Duodenal mucosa (tissue), 2 donors: Measurements from ENCODE around the gene TBC1D20.
"Not testable (repeated sequence)": the region's sequence is repeated elsewhere in the genome, so short reads cannot be mapped to it uniquely, and the experiment has no call there.

Experiments
- H3K27ac ChIP-seq: one replicate; pipeline ENCODE4 v1.7.0; 2013; ENCODE audit warnings: low read depth, low read length
- H3K27me3 ChIP-seq, 2 donors: one replicate each; pipeline ENCODE4 v1.7.0; 2013; ENCODE audit warnings: low read length in 2 of 2, control low read depth in 1 of 2; ENCODE audit not compliant: insufficient read depth in 2 of 2, control insufficient read depth in 1 of 2
- H3K36me3 ChIP-seq, 2 donors: one replicate each; pipeline ENCODE4 v1.7.0; 2013; ENCODE audit warnings: low read length in 2 of 2, control low read depth in 1 of 2; ENCODE audit not compliant: insufficient read depth in 2 of 2, control insufficient read depth in 1 of 2
- H3K4me1 ChIP-seq, 2 donors: one replicate each; pipeline ENCODE4 v1.7.0; 2013; ENCODE audit warnings: low read length in 2 of 2, control low read depth in 1 of 2; ENCODE audit not compliant: insufficient read depth in 2 of 2, control insufficient read depth in 1 of 2
- H3K4me3 ChIP-seq, 2 donors: one replicate each; pipeline ENCODE4 v1.7.0; 2013; ENCODE audit warnings: low read length in 2 of 2, low read depth in 1 of 2
- H3K9ac ChIP-seq, 2 donors: one replicate each; pipeline ENCODE4 v1.7.0; 2013; ENCODE audit warnings: low read length in 2 of 2, low read depth in 1 of 2
- H3K9me3 ChIP-seq, 2 donors: one replicate each; pipeline ENCODE4 v1.7.0; 2013; ENCODE audit warnings: low read length in 2 of 2, control low read depth in 1 of 2; ENCODE audit not compliant: control insufficient read depth in 1 of 2

The TBC1D20 gene

GRCh38 chr20:460180-460579 lies 2.2 kb downstream of the TBC1D20 start:
- peak overlapping the region in 1 of 2 donors; percentile 94 for H3K4me3 ChIP-seq
- no peak overlapping the region for H3K27ac ChIP-seq

GRCh38 chr20:458776-459175 lies 3.6 kb downstream of the TBC1D20 start:
- H3K27ac ChIP-seq = no peak overlapping the region
- no peak overlapping the region for H3K4me3 ChIP-seq
- peaks cover 17 to 30% of the 10 kb centered on the region in 2 donors for H3K4me1 ChIP-seq
- no peaks in the 10 kb centered on the region for H3K36me3 ChIP-seq
- H3K27me3 ChIP-seq = no peaks in the 10 kb centered on the region
- H3K9me3 ChIP-seq = no peaks in the 10 kb centered on the region
- no peak overlapping the region for H3K9ac ChIP-seq

More at GRCh38 chr20:460180-460579, 2.2 kb downstream of the TBC1D20 start:
- Histone ChIP-seq H3K36me3 (no peaks in the 10 kb centered on the region), H3K9ac (no peak overlapping the region), H3K4me1 (peaks cover 17 to 30% of the 10 kb centered on the region in 2 donors), H3K9me3 (no peaks in the 10 kb centered on the region), H3K27me3 (no peaks in the 10 kb centered on the region)

DNA sequence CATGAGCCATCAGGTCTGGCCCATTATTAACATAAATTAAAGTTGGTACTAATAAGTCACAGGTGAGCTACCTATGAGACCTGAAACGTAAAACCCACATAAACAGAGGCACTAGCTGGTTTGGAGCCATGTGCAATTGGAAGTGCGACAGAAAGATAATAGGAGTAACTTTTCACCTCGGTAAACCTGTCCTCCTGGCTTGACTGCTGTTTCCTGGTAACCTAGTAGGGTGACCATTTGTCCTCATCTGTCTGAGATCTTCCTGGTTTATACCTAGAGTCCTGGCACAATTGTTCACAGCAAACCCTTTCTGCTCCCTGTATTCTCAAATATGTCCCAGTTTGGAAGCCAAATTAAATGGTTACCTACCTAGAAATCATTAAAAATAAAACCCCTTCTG lies 7.4 kb downstream of the TBC1D20 start:
- Histone ChIP-seq H3K9ac (no peak overlapping the region), H3K9me3 (no peaks in the 10 kb centered on the region), H3K27me3 (no peaks in the 10 kb centered on the region), H3K36me3 (no peaks in the 10 kb centered on the region), H3K4me1 (peaks cover under 1 to 7% of the 10 kb centered on the region in 2 donors), H3K4me3 (no peak overlapping the region), H3K27ac (no peak overlapping the region)

DNA sequence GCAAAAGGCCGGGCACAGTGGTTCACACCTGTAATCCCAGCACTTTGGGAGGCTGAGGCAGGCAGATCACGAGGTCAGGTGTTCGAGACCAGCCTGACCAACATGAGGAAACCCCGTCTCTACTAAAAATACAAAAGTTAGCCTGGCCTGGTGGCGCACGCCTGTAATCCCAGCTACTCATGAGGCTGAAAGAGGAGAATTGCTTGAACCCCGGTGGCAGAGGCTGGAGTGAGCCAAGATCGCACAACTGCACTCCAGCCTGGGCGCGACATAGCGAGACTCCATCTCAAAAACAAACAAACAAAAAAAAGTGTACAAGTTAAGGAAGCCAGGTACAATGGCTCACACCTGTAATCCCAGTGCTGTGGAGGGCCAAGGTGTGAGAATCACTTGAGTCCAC lies 10.3 kb downstream of the TBC1D20 start:
- H3K36me3 ChIP-seq, H3K9me3 ChIP-seq, H3K4me1 ChIP-seq, H3K9ac ChIP-seq, H3K27me3 ChIP-seq, H3K4me3 ChIP-seq, H3K27ac ChIP-seq: not testable (repeated sequence)

DNA sequence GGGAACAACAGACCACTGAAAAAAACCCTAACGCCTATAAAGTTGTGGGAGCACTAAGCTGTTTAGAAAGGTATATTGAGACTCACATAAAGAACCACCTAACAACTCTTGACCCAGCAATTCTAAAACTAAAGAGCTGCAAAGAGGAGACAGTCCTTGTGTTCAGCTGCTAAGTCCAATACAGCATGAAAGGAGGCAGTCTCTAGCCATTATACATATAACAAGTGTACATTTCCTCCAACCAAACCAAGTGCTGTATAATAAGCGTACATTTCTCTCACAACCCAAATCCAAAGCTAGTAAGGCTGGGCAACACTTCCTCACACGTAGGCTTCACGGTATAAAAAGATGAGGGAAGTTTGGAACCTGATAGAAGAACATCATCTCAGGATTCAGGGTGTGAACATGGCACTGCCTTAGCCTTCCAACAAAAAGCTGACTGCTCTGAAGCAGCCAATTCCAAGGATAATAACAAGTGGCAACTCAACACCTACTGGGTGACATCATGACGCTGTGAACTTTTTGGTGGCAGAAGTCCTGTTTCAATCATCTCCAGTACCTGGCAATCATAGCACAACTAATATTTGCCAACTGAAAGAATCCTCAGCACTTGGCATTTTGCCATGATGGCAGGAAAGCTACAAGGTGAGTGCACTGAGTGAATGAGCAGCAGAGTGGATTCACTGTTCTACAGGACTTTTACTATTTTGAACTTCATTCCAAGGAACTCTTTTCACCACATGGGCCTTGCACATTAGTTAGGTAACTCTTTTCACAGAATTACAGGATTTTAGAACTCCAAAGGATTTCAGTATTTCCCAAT lies 16.6 kb downstream of the TBC1D20 start:
- Histone ChIP-seq H3K36me3 (peaks cover 13 to 56% of the 10 kb centered on the region in 2 donors), H3K27me3 (no peaks in the 10 kb centered on the region), H3K4me1 (no peaks in the 10 kb centered on the region), H3K27ac (no peak overlapping the region), H3K4me3 (no peak overlapping the region), H3K9me3 (no peaks in the 10 kb centered on the region), H3K9ac (no peak overlapping the region)

DNA sequence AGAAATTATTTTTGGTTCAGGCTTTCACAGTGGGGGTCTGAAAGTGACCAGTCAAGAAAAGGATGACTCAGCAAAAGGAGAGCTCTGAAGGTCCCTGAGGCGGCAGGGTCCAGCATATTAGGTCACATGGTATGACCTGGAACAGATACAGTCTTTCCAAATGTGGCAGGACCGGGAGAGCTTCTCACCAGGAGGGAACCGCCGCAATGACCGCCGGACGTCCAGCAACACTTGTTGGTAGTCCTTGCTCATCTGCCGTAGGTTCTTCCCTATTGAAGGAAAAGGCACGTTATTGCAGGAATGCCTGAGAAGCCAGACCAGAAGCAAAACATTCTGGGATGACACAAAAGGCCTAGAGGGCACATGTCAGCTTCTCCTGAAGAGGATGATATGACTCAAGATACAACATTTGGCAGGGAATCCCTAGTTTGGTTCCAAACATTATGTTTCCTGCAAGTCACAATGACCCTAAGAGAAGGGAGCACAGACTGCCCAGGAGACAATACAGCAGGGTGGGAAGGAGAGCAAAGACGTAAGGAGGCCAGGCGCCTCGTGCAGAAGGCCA lies 17.4 kb downstream of the TBC1D20 start:
- Histone ChIP-seq H3K36me3 (peaks cover 21 to 64% of the 10 kb centered on the region in 2 donors), H3K27ac (no peak overlapping the region), H3K9ac (no peak overlapping the region)

DNA sequence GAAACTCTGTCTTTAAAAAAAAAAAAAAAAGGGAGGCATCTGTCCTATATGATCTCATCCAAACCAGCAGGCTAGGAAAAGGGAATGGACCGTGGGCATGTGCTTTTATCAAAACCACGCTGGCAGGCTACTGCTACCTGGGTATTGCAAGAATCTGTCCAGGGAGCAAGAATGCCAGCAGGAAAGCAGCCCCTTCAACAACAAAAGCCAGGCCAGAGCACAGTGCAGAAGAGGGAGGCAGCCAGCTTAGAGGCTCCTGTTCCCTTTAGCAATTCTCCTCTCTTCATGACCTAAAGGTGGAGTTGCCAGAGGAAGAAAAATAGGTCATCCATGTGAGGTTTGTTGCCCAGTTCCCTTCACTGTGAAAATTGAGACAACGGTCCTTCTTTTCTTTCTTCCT lies 18.2 kb downstream of the TBC1D20 start:
- H3K27me3 ChIP-seq = no peaks in the 10 kb centered on the region
- H3K9ac ChIP-seq = no peak overlapping the region
- peaks cover 0 to 4% of the 10 kb centered on the region in 2 donors for H3K4me1 ChIP-seq
- no peak overlapping the region for H3K4me3 ChIP-seq
- peaks cover 24 to 72% of the 10 kb centered on the region in 2 donors for H3K36me3 ChIP-seq
- no peaks in the 10 kb centered on the region for H3K9me3 ChIP-seq
- no peak overlapping the region for H3K27ac ChIP-seq

More for the DNA sequence above, 17.4 kb downstream of the TBC1D20 start:
- Histone ChIP-seq H3K9me3 (no peaks in the 10 kb centered on the region), H3K4me1 (no peaks in the 10 kb centered on the region), H3K4me3 (no peak overlapping the region), H3K27me3 (no peaks in the 10 kb centered on the region)

DNA sequence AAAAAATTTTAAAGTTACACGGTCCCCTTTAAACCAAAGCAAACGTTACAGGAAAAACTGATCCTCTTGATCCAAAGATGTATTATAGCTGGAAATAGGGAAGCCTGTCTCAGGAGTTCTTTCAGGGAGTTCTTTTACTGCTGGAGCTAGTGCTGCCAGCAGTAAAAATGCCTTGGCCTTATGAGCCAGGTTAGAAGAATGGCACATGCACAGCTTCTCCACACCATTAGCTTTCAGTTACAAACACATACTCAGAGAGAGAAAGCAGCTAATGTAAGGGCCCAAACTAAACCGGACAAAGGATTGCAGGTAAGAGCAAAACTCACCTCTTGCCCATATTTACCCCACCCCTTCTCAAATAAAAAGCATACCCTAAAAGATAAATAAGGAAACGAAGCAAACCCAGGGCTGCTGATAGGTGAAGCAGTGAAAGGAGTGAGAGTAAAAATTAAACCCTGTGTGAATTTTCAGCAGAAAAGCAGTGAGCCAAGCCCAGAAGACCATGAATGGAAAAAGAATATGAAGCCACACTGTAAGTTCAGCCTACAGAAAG lies 19.0 kb downstream of the TBC1D20 start:
- Histone ChIP-seq H3K9me3 (no peaks in the 10 kb centered on the region), H3K27ac (no peak overlapping the region), H3K9ac (no peak overlapping the region), H3K27me3 (no peaks in the 10 kb centered on the region), H3K4me1 (peaks cover 0 to 4% of the 10 kb centered on the region in 2 donors), H3K4me3 (no peak overlapping the region), H3K36me3 (peaks cover 31 to 80% of the 10 kb centered on the region in 2 donors)

DNA sequence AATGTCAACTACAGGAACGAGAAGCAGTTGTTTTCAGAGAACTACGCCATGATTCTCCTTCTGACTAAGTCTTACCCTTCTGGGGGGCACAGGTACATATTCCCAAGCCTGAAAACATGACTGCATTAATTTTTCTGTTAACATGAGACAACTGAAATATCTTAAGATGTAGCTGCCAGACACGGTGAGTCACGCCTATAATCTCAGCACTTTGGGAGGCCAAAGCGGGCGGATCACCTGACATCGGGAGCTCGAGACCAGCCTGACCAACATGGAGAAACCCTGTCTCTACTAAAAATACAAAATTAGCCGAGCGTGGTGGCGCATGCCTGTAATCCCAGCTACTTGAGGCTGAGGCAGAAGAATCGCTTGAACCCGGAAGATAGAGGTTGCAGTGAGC lies 21.7 kb downstream of the TBC1D20 start:
- H3K27ac ChIP-seq = no peak overlapping the region
- peaks cover 43 to 91% of the 10 kb centered on the region in 2 donors for H3K36me3 ChIP-seq
- H3K27me3 ChIP-seq = no peaks in the 10 kb centered on the region
- H3K9ac ChIP-seq = no peak overlapping the region
- no peaks in the 10 kb centered on the region for H3K9me3 ChIP-seq
- peaks cover 0 to 9% of the 10 kb centered on the region in 2 donors for H3K4me1 ChIP-seq
- no peak overlapping the region for H3K4me3 ChIP-seq

GRCh38 chr20:440148-440547 lies 22.2 kb downstream of the TBC1D20 start:
- H3K9me3 ChIP-seq = no peaks in the 10 kb centered on the region
- peaks cover 47 to 91% of the 10 kb centered on the region in 2 donors for H3K36me3 ChIP-seq

More at GRCh38 chr20:440148-440547, 22.2 kb downstream of the TBC1D20 start:
- Histone ChIP-seq H3K27ac (no peak overlapping the region), H3K27me3 (no peaks in the 10 kb centered on the region), H3K4me1 (peaks cover 0 to 9% of the 10 kb centered on the region in 2 donors), H3K9ac (no peak overlapping the region), H3K4me3 (no peak overlapping the region)
